ENCODE results near the gene EMILIN1.

Gene EMILIN1

GRCh38 chr2:27070653-27071276 is 7.7 kb upstream of the EMILIN1 start:
- no peak for TF ChIP-seq EZH2phosphoT487 (IDR thresholded peaks at IDR 0.05; ENCODE audit: borderline replicate concordance)
- TF ChIP-seq CTCF (conservative IDR thresholded peaks at IDR 0.05; ENCODE audit: low read length): no peak

GRCh38 chr2:27071277-27071989 is 7.0 kb upstream of the EMILIN1 start, which contains the start of gene OST4:
OST4 (minus strand) TSS chr2:27071654.
- Histone ChIP-seq H3K9ac (ENCODE audit: low read depth, low read length, poor library complexity, severe bottlenecking) (peak within 1 kb of the TSS; percentile 95), H3K36me3 (ENCODE audit: insufficient read depth, low read length) (no peaks in the 10 kb centered on the region), H3K79me2 (ENCODE audit: insufficient read depth, low read length) (peaks cover 43% of the 10 kb centered on the region), H2AFZ (ENCODE audit: low read length) (peak within 1 kb of the TSS; percentile 69), H3K4me1 (ENCODE audit: insufficient read depth, low read length, poor library complexity, severe bottlenecking) (peaks cover 51% of the 10 kb centered on the region), H3K9me3 (ENCODE audit: insufficient read depth, low read depth, low read length) (no peaks in the 10 kb centered on the region), H3K9me2 (replicated peaks; ENCODE audit: low read depth, low read length) (no peaks in the 10 kb centered on the region), H3K4me3 (ENCODE audit: low read length, poor library complexity, severe bottlenecking) (peak within 1 kb of the TSS; percentile 88), H4K20me1 (ENCODE audit: insufficient read depth, low read length, poor library complexity, severe bottlenecking) (peaks cover 21% of the 10 kb centered on the region), H3K4me2 (ENCODE audit: low read depth, low read length, poor library complexity, severe bottlenecking) (peak within 1 kb of the TSS; percentile 98), H3K27me3 (ENCODE audit: insufficient read depth, low read length, poor library complexity, severe bottlenecking) (no peaks in the 10 kb centered on the region), H3F3A (ENCODE audit: low read depth) (no peaks in the 10 kb centered on the region)
- TF ChIP-seq EZH2phosphoT487 (IDR thresholded peaks at IDR 0.05; ENCODE audit: borderline replicate concordance): no peak
- TF ChIP-seq CTCF (conservative IDR thresholded peaks at IDR 0.05; ENCODE audit: low read length): 0 out of 2 replicates have a peak, but pooled peaks have one; percentile 21

More at GRCh38 chr2:27070653-27071276, 7.7 kb upstream of the EMILIN1 start:
- Histone ChIP-seq H3K4me1 (ENCODE audit: insufficient read depth, low read length, poor library complexity, severe bottlenecking) (peaks cover 49% of the 10 kb centered on the region), H3K9me3 (ENCODE audit: insufficient read depth, low read depth, low read length) (no peaks in the 10 kb centered on the region), H3K4me3 (ENCODE audit: low read length, poor library complexity, severe bottlenecking) (peak overlapping the region; percentile 88), H3K9ac (ENCODE audit: low read depth, low read length, poor library complexity, severe bottlenecking) (peak overlapping the region; percentile 95), H3K27me3 (ENCODE audit: insufficient read depth, low read length, poor library complexity, severe bottlenecking) (no peaks in the 10 kb centered on the region), H2AFZ (ENCODE audit: low read length) (peak overlapping the region; percentile 69; the same call in 1 of the 2 replicates), H3F3A (ENCODE audit: low read depth) (no peaks in the 10 kb centered on the region), H4K20me1 (ENCODE audit: insufficient read depth, low read length, poor library complexity, severe bottlenecking) (peaks cover 21% of the 10 kb centered on the region), H3K9me2 (replicated peaks; ENCODE audit: low read depth, low read length) (no peaks in the 10 kb centered on the region), H3K36me3 (ENCODE audit: insufficient read depth, low read length) (no peaks in the 10 kb centered on the region), H3K4me2 (ENCODE audit: low read depth, low read length, poor library complexity, severe bottlenecking) (peak overlapping the region; percentile 97), H3K79me2 (ENCODE audit: insufficient read depth, low read length) (peaks cover 43% of the 10 kb centered on the region)

GRCh38 chr2:27071990-27072830 is 6.2 kb upstream of the EMILIN1 start:
- H3K9ac ChIP-seq (ENCODE audit: low read depth, low read length, poor library complexity, severe bottlenecking): peak overlapping the region; percentile 95
- peaks cover 41% of the 10 kb centered on the region for H3K79me2 ChIP-seq (ENCODE audit: insufficient read depth, low read length)
- H3K4me2 ChIP-seq (ENCODE audit: low read depth, low read length, poor library complexity, severe bottlenecking): peak overlapping the region; percentile 98
- H3K4me3 ChIP-seq (ENCODE audit: low read length, poor library complexity, severe bottlenecking): peak overlapping the region; percentile 88
- TF ChIP-seq EZH2phosphoT487 (IDR thresholded peaks at IDR 0.05; ENCODE audit: borderline replicate concordance): no peak
- no peak for TF ChIP-seq CTCF (conservative IDR thresholded peaks at IDR 0.05; ENCODE audit: low read length)
- H3K9me3 ChIP-seq (ENCODE audit: insufficient read depth, low read depth, low read length): no peaks in the 10 kb centered on the region
- H3K9me2 ChIP-seq (replicated peaks; ENCODE audit: low read depth, low read length): no peaks in the 10 kb centered on the region
- H4K20me1 ChIP-seq (ENCODE audit: insufficient read depth, low read length, poor library complexity, severe bottlenecking): peaks cover 21% of the 10 kb centered on the region
- no peaks in the 10 kb centered on the region for H3K27me3 ChIP-seq (ENCODE audit: insufficient read depth, low read length, poor library complexity, severe bottlenecking)
- H3F3A ChIP-seq (ENCODE audit: low read depth): no peaks in the 10 kb centered on the region
- peak overlapping the region; percentile 57 for H2AFZ ChIP-seq (ENCODE audit: low read length)
- no peaks in the 10 kb centered on the region for H3K36me3 ChIP-seq (ENCODE audit: insufficient read depth, low read length)
- peaks cover 51% of the 10 kb centered on the region for H3K4me1 ChIP-seq (ENCODE audit: insufficient read depth, low read length, poor library complexity, severe bottlenecking)
